Measurements from ENCODE around the gene IQCH. TPM values are rescaled to one million over a fixed set of nuclear protein-coding genes. Genes with fewer than 3 reads are reported as not detected.

IQCH gene
- polyA plus RNA-seq, 1 of the 3 experiments (the other 2 are of a cell fraction) = 0.81 TPM

DNA sequence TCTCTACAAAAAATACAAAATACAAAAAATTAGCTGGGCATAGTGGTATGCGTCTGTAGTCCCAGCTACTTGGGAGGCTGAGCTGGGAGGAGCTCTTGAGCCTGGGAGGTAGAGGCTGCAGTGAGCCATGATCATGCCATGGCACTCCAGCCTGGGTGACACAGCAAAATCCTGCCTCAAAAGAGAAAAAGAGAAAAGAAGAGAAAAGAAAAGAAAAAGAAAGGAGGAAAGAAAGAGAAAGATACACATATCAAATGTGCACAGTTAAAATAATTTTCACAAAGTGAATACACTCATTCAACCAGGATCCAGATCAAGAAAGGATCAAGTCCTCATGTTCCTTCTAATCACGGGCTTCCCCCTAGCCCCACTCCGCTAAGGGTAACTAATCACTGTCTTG, 260.5 kb downstream of the IQCH start:
- WGBS (ENCODE audit: low lambda C conversion rate) = 93% methylated on average over 3 of the region's 3 CpGs
- Histone ChIP-seq H3F3A (replicated peaks; ENCODE audit: insufficient read depth) (peaks cover 13% of the 10 kb centered on the region), H4K20me1 (ENCODE audit: insufficient read depth) (no peaks in the 10 kb centered on the region), H3K9me3 (no peaks in the 10 kb centered on the region), H2AFZ (ENCODE audit: low read depth) (no peak overlapping the region), H3K4me2 (no peak overlapping the region), H3K36me3 (replicated peaks in 1 of 2; ENCODE audit: control insufficient read depth in 1 of 2, insufficient read depth in 2 of 2, low read length in 1 of 2) (peaks cover 0 to 9% of the 10 kb centered on the region in 2 experiments), H3K27ac (ENCODE audit: low read depth in 2 of 2, low read length in 1 of 2) (no peak overlapping the region), H3K79me2 (ENCODE audit: insufficient read depth) (no peaks in the 10 kb centered on the region), H3K4me1 (ENCODE audit: control insufficient read depth in 1 of 2, insufficient read depth in 2 of 2, low read depth in 1 of 2, low read length in 1 of 2) (peaks cover 0 to 12% of the 10 kb centered on the region in 2 experiments; a peak in 1 of 4 replicates), H3K4me3 (ENCODE audit: low read depth in 2 of 2, low read length in 1 of 2) (no peak overlapping the region), H3K27me3 (ENCODE audit: insufficient read depth) (no peaks in the 10 kb centered on the region), H3K9ac (no peak overlapping the region), H3K9me2 (no peaks in the 10 kb centered on the region)
- CTCF ChIA-PET = no interaction called here
- POLR2A ChIA-PET = no interaction called here
- TF ChIP-seq EZH2phosphoT487 (IDR thresholded peaks at IDR 0.05; ENCODE audit: borderline replicate concordance, low read depth) (no peak), GABPA (IDR thresholded peaks at IDR 0.05; ENCODE audit: low read depth) (no peak), NFIC (IDR thresholded peaks at IDR 0.05; ENCODE audit: borderline replicate concordance) (no peak), NRF1 (IDR thresholded peaks at IDR 0.05; ENCODE audit: low read depth, low read length) (no peak), SIN3A (IDR thresholded peaks at IDR 0.05; ENCODE audit: borderline replicate concordance, low read depth, low read length) (no peak), RFX5 (IDR thresholded peaks at IDR 0.05; ENCODE audit: low read length) (no peak), MXI1 (IDR thresholded peaks at IDR 0.05; ENCODE audit: low read depth, low read length) (no peak)
- TF ChIP-seq, protein P1, sequence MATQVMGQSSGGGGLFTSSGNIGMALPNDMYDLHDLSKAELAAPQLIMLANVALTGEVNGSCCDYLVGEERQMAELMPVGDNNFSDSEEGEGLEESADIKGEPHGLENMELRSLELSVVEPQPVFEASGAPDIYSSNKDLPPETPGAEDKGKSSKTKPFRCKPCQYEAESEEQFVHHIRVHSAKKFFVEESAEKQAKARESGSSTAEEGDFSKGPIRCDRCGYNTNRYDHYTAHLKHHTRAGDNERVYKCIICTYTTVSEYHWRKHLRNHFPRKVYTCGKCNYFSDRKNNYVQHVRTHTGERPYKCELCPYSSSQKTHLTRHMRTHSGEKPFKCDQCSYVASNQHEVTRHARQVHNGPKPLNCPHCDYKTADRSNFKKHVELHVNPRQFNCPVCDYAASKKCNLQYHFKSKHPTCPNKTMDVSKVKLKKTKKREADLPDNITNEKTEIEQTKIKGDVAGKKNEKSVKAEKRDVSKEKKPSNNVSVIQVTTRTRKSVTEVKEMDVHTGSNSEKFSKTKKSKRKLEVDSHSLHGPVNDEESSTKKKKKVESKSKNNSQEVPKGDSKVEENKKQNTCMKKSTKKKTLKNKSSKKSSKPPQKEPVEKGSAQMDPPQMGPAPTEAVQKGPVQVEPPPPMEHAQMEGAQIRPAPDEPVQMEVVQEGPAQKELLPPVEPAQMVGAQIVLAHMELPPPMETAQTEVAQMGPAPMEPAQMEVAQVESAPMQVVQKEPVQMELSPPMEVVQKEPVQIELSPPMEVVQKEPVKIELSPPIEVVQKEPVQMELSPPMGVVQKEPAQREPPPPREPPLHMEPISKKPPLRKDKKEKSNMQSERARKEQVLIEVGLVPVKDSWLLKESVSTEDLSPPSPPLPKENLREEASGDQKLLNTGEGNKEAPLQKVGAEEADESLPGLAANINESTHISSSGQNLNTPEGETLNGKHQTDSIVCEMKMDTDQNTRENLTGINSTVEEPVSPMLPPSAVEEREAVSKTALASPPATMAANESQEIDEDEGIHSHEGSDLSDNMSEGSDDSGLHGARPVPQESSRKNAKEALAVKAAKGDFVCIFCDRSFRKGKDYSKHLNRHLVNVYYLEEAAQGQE (IDR thresholded peaks at IDR 0.05; ENCODE audit: low read depth, low read length) = no peak
- TF ChIP-seq, protein P2, sequence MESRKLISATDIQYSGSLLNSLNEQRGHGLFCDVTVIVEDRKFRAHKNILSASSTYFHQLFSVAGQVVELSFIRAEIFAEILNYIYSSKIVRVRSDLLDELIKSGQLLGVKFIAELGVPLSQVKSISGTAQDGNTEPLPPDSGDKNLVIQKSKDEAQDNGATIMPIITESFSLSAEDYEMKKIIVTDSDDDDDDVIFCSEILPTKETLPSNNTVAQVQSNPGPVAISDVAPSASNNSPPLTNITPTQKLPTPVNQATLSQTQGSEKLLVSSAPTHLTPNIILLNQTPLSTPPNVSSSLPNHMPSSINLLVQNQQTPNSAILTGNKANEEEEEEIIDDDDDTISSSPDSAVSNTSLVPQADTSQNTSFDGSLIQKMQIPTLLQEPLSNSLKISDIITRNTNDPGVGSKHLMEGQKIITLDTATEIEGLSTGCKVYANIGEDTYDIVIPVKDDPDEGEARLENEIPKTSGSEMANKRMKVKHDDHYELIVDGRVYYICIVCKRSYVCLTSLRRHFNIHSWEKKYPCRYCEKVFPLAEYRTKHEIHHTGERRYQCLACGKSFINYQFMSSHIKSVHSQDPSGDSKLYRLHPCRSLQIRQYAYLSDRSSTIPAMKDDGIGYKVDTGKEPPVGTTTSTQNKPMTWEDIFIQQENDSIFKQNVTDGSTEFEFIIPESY (IDR thresholded peaks at IDR 0.05; ENCODE audit: borderline replicate concordance, low read depth) = no peak
- DNase-seq = no peak

DNA sequence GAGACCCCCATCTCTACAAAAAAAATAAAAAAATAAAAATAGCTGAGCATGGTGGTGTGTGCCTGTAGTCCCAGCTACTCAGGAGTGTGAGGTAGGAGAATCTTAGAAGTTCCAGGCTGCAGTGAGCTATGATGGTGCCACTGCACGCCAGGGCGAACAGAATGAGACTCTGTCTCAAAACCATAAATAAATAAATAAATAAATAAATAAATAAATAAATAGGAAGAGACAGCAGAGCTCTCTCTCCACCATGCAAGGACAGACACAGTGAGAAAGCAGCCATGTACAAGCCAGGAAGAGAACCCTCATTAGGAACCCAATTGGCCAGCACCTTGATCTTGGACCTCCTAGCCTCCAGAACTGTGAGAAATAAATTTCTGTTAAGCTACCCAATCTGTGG, 261.0 kb downstream of the IQCH start:
- H3K9me3 ChIP-seq = no peaks in the 10 kb centered on the region
- peaks cover 0 to 9% of the 10 kb centered on the region in 2 experiments for H3K36me3 ChIP-seq (replicated peaks in 1 of 2; ENCODE audit: control insufficient read depth in 1 of 2, insufficient read depth in 2 of 2, low read length in 1 of 2)
- CTCF ChIA-PET = no interaction called here
- no peaks in the 10 kb centered on the region for H3K27me3 ChIP-seq (ENCODE audit: insufficient read depth)
- H3K9me2 ChIP-seq = no peaks in the 10 kb centered on the region
- no peaks in the 10 kb centered on the region for H4K20me1 ChIP-seq (ENCODE audit: insufficient read depth)
- no peak overlapping the region for H3K4me3 ChIP-seq (ENCODE audit: low read depth in 2 of 2, low read length in 1 of 2)
- H3K79me2 ChIP-seq (ENCODE audit: insufficient read depth) = no peaks in the 10 kb centered on the region
- H2AFZ ChIP-seq (ENCODE audit: low read depth) = no peak overlapping the region
- no peak overlapping the region for H3K9ac ChIP-seq
- WGBS (ENCODE audit: low lambda C conversion rate) = 98% methylated on average over 2 of the region's 2 CpGs
- peaks cover 3 to 8% of the 10 kb centered on the region in 2 experiments; a peak in 2 of 4 replicates for H3K4me1 ChIP-seq (ENCODE audit: control insufficient read depth in 1 of 2, insufficient read depth in 2 of 2, low read depth in 1 of 2, low read length in 1 of 2)
- H3F3A ChIP-seq (replicated peaks; ENCODE audit: insufficient read depth) = peaks cover 10% of the 10 kb centered on the region
- TF ChIP-seq GABPA (IDR thresholded peaks at IDR 0.05; ENCODE audit: low read depth) (no peak), RAD21 (IDR thresholded peaks at IDR 0.05; ENCODE audit: low read length) (no peak), NFIC (IDR thresholded peaks at IDR 0.05; ENCODE audit: borderline replicate concordance) (no peak), TAF1 (IDR thresholded peaks at IDR 0.05; ENCODE audit: borderline replicate concordance, low read depth, low read length) (no peak), FOXJ3 (CRISPR knock-in tag; IDR thresholded peaks at IDR 0.05) (no peak), GATA2 (CRISPR knock-in tag; IDR thresholded peaks at IDR 0.05) (no peak)
- H3K27ac ChIP-seq (ENCODE audit: low read depth in 2 of 2, low read length in 1 of 2) = no peak overlapping the region
- no peak overlapping the region for H3K4me2 ChIP-seq
- POLR2A ChIA-PET = no interaction called here
- no peak for DNase-seq
